Measurements from ENCODE around the gene STC2. TPM values are rescaled to one million over a fixed set of nuclear protein-coding genes. Genes with fewer than 3 reads are reported as not detected.
A peak's percentile ranks its signal among the peaks of the same experiment; 100 is the strongest.

STC2 gene
- total and polyA plus RNA-seq, 2 experiments from 2014 or later = 26.6 to 27.8 TPM

GRCh38 chr5:173317852-173318251 lies 10.4 kb downstream of the STC2 start:
- 98% methylated on average over 18 of the region's 18 CpGs for WGBS (ENCODE audit: low lambda C conversion rate, missing lambda C conversion rate)
- TF ChIP-seq EZH2phosphoT487 (IDR thresholded peaks at IDR 0.05; ENCODE audit: low read depth, severe bottlenecking, unreplicated experiment) (no peak), CTCF (IDR thresholded peaks at IDR 0.05; ENCODE audit: poor library complexity) (no peak), EZH2 (IDR thresholded peaks at IDR 0.05; ENCODE audit: borderline replicate concordance) (no peak)
- Histone ChIP-seq H3K27ac (no peak overlapping the region), H2AFZ (no peak overlapping the region), H3K9me2 (replicated peaks; ENCODE audit: insufficient read depth) (no peaks in the 10 kb centered on the region), H3K4me1 (ENCODE audit: insufficient read depth) (peaks cover 31% of the 10 kb centered on the region), H3K27me3 (no peaks in the 10 kb centered on the region), H3K4me2 (no peak overlapping the region), H3K36me3 (replicated peaks; ENCODE audit: insufficient read depth, low read depth) (no peaks in the 10 kb centered on the region), H3K9me3 (ENCODE audit: low read depth) (no peaks in the 10 kb centered on the region), H4K20me1 (ENCODE audit: insufficient read depth, poor library complexity, severe bottlenecking) (no peaks in the 10 kb centered on the region), H3K79me2 (no peaks in the 10 kb centered on the region), H3K4me3 (no peak overlapping the region)
- DNase-seq (ENCODE audit: low spot score) = no peak

- no peaks in the 10 kb centered on the region for H3K9me3 ChIP-seq (ENCODE audit: low read depth)
- no peaks in the 10 kb centered on the region for H3K79me2 ChIP-seq
- H3K9me2 ChIP-seq (replicated peaks; ENCODE audit: insufficient read depth) = no peaks in the 10 kb centered on the region
- no peaks in the 10 kb centered on the region for H3K36me3 ChIP-seq (replicated peaks; ENCODE audit: insufficient read depth, low read depth)
- no peak for DNase-seq (ENCODE audit: low spot score)
- H3K27ac ChIP-seq = peak overlapping the region; percentile 81
- 92% methylated on average over 23 of the region's 23 CpGs for WGBS (ENCODE audit: low lambda C conversion rate, missing lambda C conversion rate)
- H3K27me3 ChIP-seq = no peaks in the 10 kb centered on the region
- no peak overlapping the region for H3K4me2 ChIP-seq
- H3K4me3 ChIP-seq = no peak overlapping the region
- no peaks in the 10 kb centered on the region for H4K20me1 ChIP-seq (ENCODE audit: insufficient read depth, poor library complexity, severe bottlenecking)
- no peak overlapping the region for H2AFZ ChIP-seq
- H3K4me1 ChIP-seq (ENCODE audit: insufficient read depth) = peaks cover 31% of the 10 kb centered on the region
- TF ChIP-seq CTCF (IDR thresholded peaks at IDR 0.05; ENCODE audit: poor library complexity) (no peak), EZH2 (IDR thresholded peaks at IDR 0.05; ENCODE audit: borderline replicate concordance) (no peak), EZH2phosphoT487 (IDR thresholded peaks at IDR 0.05; ENCODE audit: low read depth, severe bottlenecking, unreplicated experiment) (no peak)
Observed at GRCh38 chr5:173317091-173317730, 11.0 kb downstream of the STC2 start.

GRCh38 chr5:173316339-173317020 lies 11.7 kb downstream of the STC2 start:
- Histone ChIP-seq H3K4me2 (peak overlapping the region; percentile 70), H3K27me3 (no peaks in the 10 kb centered on the region), H3K9me3 (ENCODE audit: low read depth) (no peaks in the 10 kb centered on the region), H3K9me2 (replicated peaks; ENCODE audit: insufficient read depth) (no peaks in the 10 kb centered on the region), H3K4me1 (ENCODE audit: insufficient read depth) (peaks cover 31% of the 10 kb centered on the region), H3K79me2 (no peaks in the 10 kb centered on the region), H3K27ac (peak overlapping the region; percentile 81), H3K36me3 (replicated peaks; ENCODE audit: insufficient read depth, low read depth) (no peaks in the 10 kb centered on the region), H3K4me3 (no peak overlapping the region), H4K20me1 (ENCODE audit: insufficient read depth, poor library complexity, severe bottlenecking) (no peaks in the 10 kb centered on the region), H2AFZ (no peak overlapping the region)
- 66% methylated on average over 6 of the region's 6 CpGs for WGBS (ENCODE audit: low lambda C conversion rate, missing lambda C conversion rate)
- DNase-seq (ENCODE audit: low spot score) = no peak
- TF ChIP-seq EZH2 (IDR thresholded peaks at IDR 0.05; ENCODE audit: borderline replicate concordance) (no peak), CTCF (IDR thresholded peaks at IDR 0.05; ENCODE audit: poor library complexity) (no peak), EZH2phosphoT487 (IDR thresholded peaks at IDR 0.05; ENCODE audit: low read depth, severe bottlenecking, unreplicated experiment) (no peak)

All from hepatocyte (in vitro differentiated cells).